Hepatocyte (in vitro differentiated cells): ENCODE data around the gene LMCD1. TPM values are rescaled to one million over a fixed set of nuclear protein-coding genes. Genes with fewer than 3 reads are reported as not detected.
A peak's percentile ranks its signal among the peaks of the same experiment; 100 is the strongest.

Source experiments
- DNase-seq: peaks from one replicate; pipeline ENCODE4 v3.0.0-alpha.2; 2016; ENCODE audit warnings: low spot score
- H2AFZ ChIP-seq: fragments of 200-600 bp; sonication (generic); 2 replicates; pipeline ENCODE4 v1.6.0; 2016; ENCODE audit warnings: antibody characterized with exemption, mild to moderate bottlenecking
- H3K27ac ChIP-seq: fragments of 200-600 bp; sonication (generic); 2 replicates; pipeline ENCODE4 v1.5.1; 2016; ENCODE audit warnings: mild to moderate bottlenecking
- H3K27me3 ChIP-seq: fragments of 200-600 bp; sonication (generic); 2 replicates; pipeline ENCODE4 v1.6.1; 2016
- H3K36me3 ChIP-seq: fragments of 200-600 bp; sonication (generic); replicated peaks from 2 replicates; pipeline ENCODE4 v1.5.1; 2016; ENCODE audit warnings: low read depth; ENCODE audit not compliant: insufficient read depth
- H3K4me1 ChIP-seq: fragments of 200-600 bp; sonication (generic); 2 replicates; pipeline ENCODE4 v1.5.1; 2016; ENCODE audit warnings: mild to moderate bottlenecking, moderate library complexity; ENCODE audit not compliant: insufficient read depth
- H3K4me2 ChIP-seq: fragments of 200-600 bp; sonication (generic); 2 replicates; pipeline ENCODE4 v1.6.0; 2016
- H3K4me3 ChIP-seq: fragments of 200-600 bp; sonication (generic); 2 replicates; pipeline ENCODE4 v1.5.1; 2016; ENCODE audit warnings: mild to moderate bottlenecking
- H3K79me2 ChIP-seq: fragments of 200-600 bp; sonication (generic); 2 replicates; pipeline ENCODE4 v1.6.0; 2017; ENCODE audit warnings: mild to moderate bottlenecking
- H3K9me2 ChIP-seq: fragments of 200-600 bp; sonication (generic); replicated peaks from 2 replicates; pipeline ENCODE4 v1.6.0; 2017; ENCODE audit warnings: mild to moderate bottlenecking; ENCODE audit not compliant: insufficient read depth
- H3K9me3 ChIP-seq: fragments of 200-600 bp; sonication (generic); 2 replicates; pipeline ENCODE4 v1.5.1; 2016; ENCODE audit warnings: low read depth, mild to moderate bottlenecking
- H4K20me1 ChIP-seq: fragments of 200-600 bp; sonication (generic); 2 replicates; pipeline ENCODE4 v1.6.0; 2016; ENCODE audit warnings: mild to moderate bottlenecking; ENCODE audit not compliant: insufficient read depth, poor library complexity, severe bottlenecking
- CTCF ChIP-seq: fragments of 200-600 bp; sonication (generic); IDR thresholded peaks from 2 replicates; pipeline ENCODE4 v1.5.1; 2016; ENCODE audit warnings: antibody characterized with exemption, mild to moderate bottlenecking; ENCODE audit not compliant: poor library complexity
- EZH2 ChIP-seq: fragments of 200-600 bp; sonication (generic); IDR thresholded peaks from 2 replicates; pipeline ENCODE4 v1.6.1; 2016; ENCODE audit warnings: antibody characterized with exemption, mild to moderate bottlenecking, borderline replicate concordance
- EZH2phosphoT487 ChIP-seq: fragments of 200-600 bp; sonication (generic); IDR thresholded peaks from one replicate; pipeline ENCODE4 v1.6.1; 2018; ENCODE audit warnings: antibody characterized with exemption, mild to moderate bottlenecking, low read depth, moderate library complexity; ENCODE audit not compliant: unreplicated experiment, severe bottlenecking
- WGBS: methylation state at CpG from one replicate; pipeline ENCODE4 v1.1.6; 2016; ENCODE audit warnings: low lambda C conversion rate; ENCODE audit errors: missing lambda C conversion rate; 5-methylcytosine and 5-hydroxymethylcytosine counted together
- polyA plus RNA-seq: library from polyadenylated mRNA; unstranded; fragments of >200 nt; fragmentation: Nextera tagmentation; extraction: Ambion mirVana; gene quantifications from 2 replicates; pipeline ENCODE4 v1.2.1, GENCODE V29; 2016
- total RNA-seq: library from RNA; depleted of rRNA; stranded (reverse); fragments of >200 nt; gene quantifications from 2 replicates; pipeline ENCODE4 v1.2.3, GENCODE V29; 2014

The LMCD1 gene
- total and polyA plus RNA-seq, 2 experiments from 2014 or later = 195 to 347 TPM

GRCh38 chr3:8555725-8556472 is 54.3 kb downstream of the LMCD1 start:
- DNase-seq = no peak
- Histone ChIP-seq H3K27ac (peak overlapping the region; percentile 86), H3K27me3 (no peaks in the 10 kb centered on the region), H2AFZ (no peak overlapping the region), H3K4me2 (no peak overlapping the region), H3K4me1 (peaks cover 30% of the 10 kb centered on the region), H3K79me2 (no peaks in the 10 kb centered on the region), H3K4me3 (no peak overlapping the region), H3K36me3 (no peaks in the 10 kb centered on the region), H3K9me2 (no peaks in the 10 kb centered on the region), H3K9me3 (no peaks in the 10 kb centered on the region), H4K20me1 (no peaks in the 10 kb centered on the region)
- no peak for TF ChIP-seq EZH2phosphoT487
- TF ChIP-seq EZH2 = no peak
- TF ChIP-seq CTCF = no peak
- WGBS = 63% methylated on average over 6 of the region's 6 CpGs

DNA sequence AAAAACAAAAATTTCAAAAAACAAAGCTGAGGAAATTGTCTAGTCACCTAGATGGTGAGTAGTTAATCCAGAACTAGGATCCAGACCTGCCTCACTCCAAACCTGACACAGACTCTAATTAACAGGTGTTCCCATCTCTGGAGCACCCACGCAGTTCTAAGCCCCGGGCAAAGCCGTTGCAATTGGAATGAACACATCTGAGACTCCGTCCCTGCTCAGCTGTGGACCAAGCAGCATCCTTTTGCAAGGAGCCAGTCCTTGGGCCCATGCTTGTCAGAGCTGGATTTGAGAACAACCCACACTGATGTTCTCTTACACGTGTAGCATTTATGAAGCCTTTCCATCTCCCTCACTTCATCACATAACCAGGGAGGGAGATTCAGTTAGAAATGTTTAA is 54.8 kb downstream of the LMCD1 start:
- DNase-seq = no peak
- Histone ChIP-seq H3K4me1 (peaks cover 30% of the 10 kb centered on the region), H3K27ac (peak overlapping the region; percentile 40), H3K36me3 (no peaks in the 10 kb centered on the region), H3K9me2 (no peaks in the 10 kb centered on the region), H4K20me1 (no peaks in the 10 kb centered on the region), H3K4me2 (no peak overlapping the region), H2AFZ (no peak overlapping the region), H3K27me3 (no peaks in the 10 kb centered on the region), H3K4me3 (no peak overlapping the region), H3K9me3 (no peaks in the 10 kb centered on the region), H3K79me2 (no peaks in the 10 kb centered on the region)
- WGBS = 74% methylated on average over 5 of the region's 5 CpGs
- no peak for TF ChIP-seq EZH2phosphoT487
- TF ChIP-seq CTCF = no peak
- no peak for TF ChIP-seq EZH2

GRCh38 chr3:8557298-8557697 is 55.7 kb downstream of the LMCD1 start:
- no peaks in the 10 kb centered on the region for H3K9me3 ChIP-seq
- no peaks in the 10 kb centered on the region for H3K9me2 ChIP-seq
- no peaks in the 10 kb centered on the region for H4K20me1 ChIP-seq
- no peak overlapping the region for H3K4me2 ChIP-seq
- no peak for DNase-seq
- no peaks in the 10 kb centered on the region for H3K36me3 ChIP-seq
- no peak overlapping the region for H2AFZ ChIP-seq
- H3K4me3 ChIP-seq = no peak overlapping the region
- no peak for TF ChIP-seq CTCF
- no peak for TF ChIP-seq EZH2phosphoT487
- TF ChIP-seq EZH2 = no peak
- H3K27me3 ChIP-seq = no peaks in the 10 kb centered on the region
- H3K79me2 ChIP-seq = no peaks in the 10 kb centered on the region
- 59% methylated on average over 4 of the region's 4 CpGs for WGBS
- peaks cover 30% of the 10 kb centered on the region for H3K4me1 ChIP-seq
- peak overlapping the region; percentile 15 for H3K27ac ChIP-seq
